ENCODE results near the gene NDUFA7.

The NDUFA7 gene

DNA sequence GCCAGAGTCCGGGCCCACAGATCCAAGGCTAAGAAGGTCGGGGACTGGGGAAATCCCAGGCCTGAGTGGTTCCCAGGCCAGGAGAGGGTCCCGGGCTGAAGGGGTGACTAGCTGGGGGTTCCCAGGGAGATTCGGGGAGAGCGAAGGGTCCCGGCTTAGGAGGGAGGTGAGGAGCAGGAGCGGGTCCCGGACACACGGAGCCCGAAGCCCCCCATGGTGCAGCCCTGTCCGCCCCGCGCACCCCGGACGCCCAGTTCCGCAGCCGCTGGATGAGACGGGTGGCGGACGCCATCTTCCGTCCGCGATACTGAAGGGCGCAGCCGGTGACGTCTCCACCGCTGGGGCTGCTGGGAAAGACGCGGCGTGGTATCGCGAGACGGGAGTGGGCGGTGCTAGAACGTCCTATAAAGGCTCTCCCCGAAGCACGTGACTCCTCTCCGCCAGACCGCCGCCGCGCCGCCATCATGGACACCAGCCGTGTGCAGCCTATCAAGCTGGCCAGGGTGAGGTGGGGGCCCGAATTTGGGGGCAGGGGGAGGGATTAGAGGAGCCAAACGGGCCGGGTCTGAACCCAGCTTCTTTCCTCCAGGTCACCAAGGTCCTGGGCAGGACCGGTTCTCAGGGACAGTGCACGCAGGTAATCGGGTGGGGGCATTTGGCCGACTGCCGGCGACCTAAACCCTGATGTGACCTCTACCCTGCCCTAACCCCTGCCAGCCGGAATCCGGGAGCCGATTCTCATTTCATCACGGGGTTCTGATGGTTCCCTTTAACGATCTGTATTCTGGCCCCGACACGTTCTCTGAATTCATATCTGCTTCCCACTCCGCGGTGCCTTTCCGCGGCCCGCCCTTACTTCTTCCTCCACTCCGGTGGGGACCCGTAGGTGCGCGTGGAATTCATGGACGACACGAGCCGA is at the start of gene NDUFA7, which contains the start of gene RPS28:
Gene NDUFA7, minus strand, starts transcription at position 309 of the 919 bp plus-strand sequence. Its CDS starts 17 bp downstream, at position 292.
Gene RPS28, plus strand, starts transcription at position 430 of the 919 bp plus-strand sequence. Its CDS starts 35 bp downstream, at position 465.
- peak within 1 kb of the TSS; percentile 82 for H3K27ac ChIP-seq
- TF ChIP-seq CTCF (conservative IDR thresholded peaks at IDR 0.05): 0 out of 2 replicates have a peak, but pooled peaks have one; percentile 7

DNA sequence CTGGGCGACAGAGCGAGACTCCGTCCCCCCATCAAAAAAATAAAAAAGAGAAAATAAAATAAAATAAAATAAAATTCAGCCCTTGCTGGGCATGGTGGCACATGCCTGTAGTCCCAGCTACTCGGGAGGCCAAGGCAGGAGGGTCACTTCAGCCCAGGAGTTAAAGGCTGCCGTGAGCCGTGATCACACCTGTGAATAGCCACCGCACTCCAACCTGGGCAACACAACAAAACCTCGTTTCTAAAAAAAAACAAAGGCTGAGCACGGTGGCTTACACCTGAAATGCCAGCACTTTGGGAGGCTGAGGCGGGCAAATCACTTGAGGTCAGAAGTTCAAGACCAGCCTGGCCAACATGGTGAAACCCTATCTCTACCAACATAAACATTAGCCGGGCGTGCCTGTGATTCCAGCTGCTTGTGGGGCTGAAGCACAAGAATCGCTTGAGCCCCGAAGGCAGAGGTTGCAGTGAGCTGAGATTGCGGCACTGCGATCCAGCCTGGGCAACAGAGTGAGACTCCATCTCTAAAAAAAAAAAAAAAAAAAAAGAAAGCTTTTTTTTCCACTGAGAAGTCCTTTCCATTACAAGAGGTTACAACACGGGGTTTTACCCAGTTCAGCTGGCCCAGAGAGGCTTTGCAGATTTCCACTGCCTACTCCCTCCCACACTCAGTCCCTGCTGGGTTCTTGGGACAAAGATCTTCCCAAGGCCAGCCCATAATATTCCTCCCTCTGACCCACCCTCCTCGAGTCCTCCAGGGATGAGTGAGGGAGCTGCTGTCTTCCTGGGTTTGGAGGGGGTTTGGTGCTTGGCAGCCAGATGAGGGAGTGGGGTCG is 49.2 kb upstream of the NDUFA7 start:
- TF ChIP-seq CTCF (conservative IDR thresholded peaks at IDR 0.05): no peak
- no peak overlapping the region for H3K27ac ChIP-seq

GRCh38 chr19:8367327-8368001 is 46.3 kb upstream of the NDUFA7 start:
- no peak for TF ChIP-seq CTCF (conservative IDR thresholded peaks at IDR 0.05)
- H3K27ac ChIP-seq: no peak overlapping the region

DNA sequence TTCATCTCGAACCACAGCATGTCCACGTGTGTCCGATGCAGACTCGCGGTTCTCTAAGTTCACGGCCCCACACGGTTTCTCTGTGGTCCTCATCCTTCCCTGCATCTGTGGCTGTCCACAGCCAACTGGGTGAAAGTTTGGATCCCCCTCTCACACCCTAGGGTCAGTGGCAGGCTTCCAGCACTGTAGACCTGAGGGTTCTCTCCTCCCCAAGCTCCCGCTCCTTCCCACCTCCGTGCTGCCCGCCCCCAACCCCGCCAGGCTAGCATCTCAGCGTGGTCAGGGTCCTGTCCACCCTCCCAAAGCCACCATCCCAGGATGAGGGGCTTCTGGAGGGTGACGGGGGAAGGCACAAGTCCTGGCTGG is 45.8 kb upstream of the NDUFA7 start:
- no peak overlapping the region for H3K27ac ChIP-seq
- TF ChIP-seq CTCF (conservative IDR thresholded peaks at IDR 0.05): no peak

- H3K27ac ChIP-seq: no peak overlapping the region
- TF ChIP-seq CTCF (conservative IDR thresholded peaks at IDR 0.05): no peak
These were observed 45.0 kb upstream of the NDUFA7 start for GRCh38 chr19:8366121-8366581.

DNA sequence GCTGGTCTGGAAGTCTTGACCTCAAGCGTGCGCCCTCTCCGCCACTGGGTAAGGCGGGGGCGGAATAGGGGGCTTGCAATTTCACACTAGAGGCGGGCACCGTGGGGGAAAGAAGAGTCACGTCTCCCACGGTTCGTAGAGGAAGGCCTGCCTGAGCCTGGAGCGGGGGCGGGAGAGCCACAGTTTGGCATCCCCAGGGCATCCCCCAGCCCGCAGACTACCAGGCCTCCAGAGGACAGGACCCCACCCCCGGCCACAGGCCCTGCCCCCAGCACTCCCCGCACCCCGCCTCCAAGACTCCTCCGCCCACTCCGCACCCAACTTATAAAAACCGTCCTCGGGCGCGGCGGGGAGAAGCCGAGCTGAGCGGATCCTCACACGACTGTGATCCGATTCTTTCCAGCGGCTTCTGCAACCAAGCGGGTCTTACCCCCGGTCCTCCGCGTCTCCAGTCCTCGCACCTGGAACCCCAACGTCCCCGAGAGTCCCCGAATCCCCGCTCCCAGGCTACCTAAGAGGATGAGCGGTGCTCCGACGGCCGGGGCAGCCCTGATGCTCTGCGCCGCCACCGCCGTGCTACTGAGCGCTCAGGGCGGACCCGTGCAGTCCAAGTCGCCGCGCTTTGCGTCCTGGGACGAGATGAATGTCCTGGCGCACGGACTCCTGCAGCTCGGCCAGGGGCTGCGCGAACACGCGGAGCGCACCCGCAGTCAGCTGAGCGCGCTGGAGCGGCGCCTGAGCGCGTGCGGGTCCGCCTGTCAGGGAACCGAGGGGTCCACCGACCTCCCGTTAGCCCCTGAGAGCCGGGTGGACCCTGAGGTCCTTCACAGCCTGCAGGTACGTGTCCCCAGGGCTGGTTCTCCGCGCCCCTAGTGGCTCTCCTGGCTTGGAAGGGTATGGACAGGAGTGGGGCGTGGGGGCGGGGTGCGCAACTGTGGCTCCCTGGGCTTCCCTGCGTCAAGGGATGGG is 42.9 kb upstream of the NDUFA7 start, which contains the start of gene ANGPTL4:
Gene ANGPTL4, plus strand, starts transcription at position 353 of the 969 bp plus-strand sequence. Its CDS starts 167 bp downstream, at position 520.
- H3K27ac ChIP-seq: peak within 1 kb of the TSS; percentile 29; the same call in 1 of the 2 replicates
- no peak; the same call in none of the 2 replicates for TF ChIP-seq CTCF (conservative IDR thresholded peaks at IDR 0.05)
